GM18508 (cell line): ENCODE data around the gene CYBC1.

ENCODE experiments used
- ATAC-seq: cut with Tn5 transposase; IDR thresholded peaks from one replicate; pipeline ENCODE4 v1.9.1; 2021; ENCODE audit warnings: moderate number of reproducible peaks; ENCODE audit not compliant: insufficient read depth, unreplicated experiment

The CYBC1 gene

DNA sequence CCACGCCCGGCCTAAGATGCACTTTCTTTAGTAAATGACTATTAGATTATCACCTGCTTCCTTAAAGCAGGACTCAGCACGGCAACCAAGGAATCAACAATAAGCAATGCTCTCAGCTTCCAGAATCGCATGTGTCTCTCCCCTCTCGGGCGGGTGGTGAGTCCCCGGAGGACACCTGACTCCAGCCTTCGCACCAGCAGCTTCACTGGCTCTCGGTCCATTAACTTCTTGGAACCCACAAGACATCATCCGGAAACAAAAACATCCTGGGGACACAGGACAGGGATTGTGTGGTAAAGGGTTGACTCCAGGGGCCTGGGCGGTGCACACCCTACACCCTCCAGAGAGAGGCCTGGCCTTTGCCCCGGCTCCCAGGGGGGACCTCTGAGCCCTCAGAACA, 56.3 kb downstream of the CYBC1 start:
- ATAC-seq = no peak

DNA sequence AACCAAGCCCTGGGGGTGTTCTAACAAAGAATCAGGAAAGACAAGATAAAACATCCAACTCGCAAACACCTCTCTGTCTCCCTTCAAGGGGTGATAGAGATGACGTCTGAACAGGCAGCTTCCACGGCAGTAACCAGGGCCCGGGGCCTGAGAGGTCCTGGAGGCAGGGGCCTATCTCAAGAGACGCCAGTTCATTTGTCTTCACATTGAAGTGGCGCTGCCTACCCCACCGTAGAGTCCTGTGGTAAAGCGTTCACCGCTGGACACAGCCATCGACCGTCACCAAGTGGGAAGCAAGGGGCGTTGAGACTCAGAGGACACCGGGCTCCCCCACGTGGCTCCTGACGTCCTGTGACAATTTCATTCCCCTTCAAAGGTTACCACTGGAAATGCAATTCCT, 57.6 kb downstream of the CYBC1 start:
- no peak for ATAC-seq
